GM23248 (cell line): ENCODE measurements around the gene TNNI3K.

Experiments used
- EZH2 ChIP-seq: fragments of 200-600 bp; sonication (generic); IDR thresholded peaks from 2 replicates; pipeline ENCODE4 v1.6.1; 2018; ENCODE audit warnings: antibody characterized with exemption, mild to moderate bottlenecking; ENCODE audit not compliant: insufficient read depth, poor library complexity, severe bottlenecking
- EZH2phosphoT487 ChIP-seq: fragments of 200-600 bp; sonication (generic); IDR thresholded peaks from 2 replicates; pipeline ENCODE4 v1.6.1; 2018; ENCODE audit warnings: antibody characterized with exemption, moderate library complexity, mild to moderate bottlenecking, low read depth; ENCODE audit not compliant: insufficient read depth

GRCh38 chr1:74571891-74572290 lies 336.7 kb downstream of the TNNI3K start:
- no peak for TF ChIP-seq EZH2phosphoT487
- TF ChIP-seq EZH2: no peak
